GM19035 (cell line): ENCODE data around the gene HOXC13.

Experiments
- ATAC-seq: cut with Tn5 transposase; IDR thresholded peaks from one replicate; pipeline ENCODE4 v1.9.1; 2021; ENCODE audit not compliant: unreplicated experiment

Gene HOXC13

DNA sequence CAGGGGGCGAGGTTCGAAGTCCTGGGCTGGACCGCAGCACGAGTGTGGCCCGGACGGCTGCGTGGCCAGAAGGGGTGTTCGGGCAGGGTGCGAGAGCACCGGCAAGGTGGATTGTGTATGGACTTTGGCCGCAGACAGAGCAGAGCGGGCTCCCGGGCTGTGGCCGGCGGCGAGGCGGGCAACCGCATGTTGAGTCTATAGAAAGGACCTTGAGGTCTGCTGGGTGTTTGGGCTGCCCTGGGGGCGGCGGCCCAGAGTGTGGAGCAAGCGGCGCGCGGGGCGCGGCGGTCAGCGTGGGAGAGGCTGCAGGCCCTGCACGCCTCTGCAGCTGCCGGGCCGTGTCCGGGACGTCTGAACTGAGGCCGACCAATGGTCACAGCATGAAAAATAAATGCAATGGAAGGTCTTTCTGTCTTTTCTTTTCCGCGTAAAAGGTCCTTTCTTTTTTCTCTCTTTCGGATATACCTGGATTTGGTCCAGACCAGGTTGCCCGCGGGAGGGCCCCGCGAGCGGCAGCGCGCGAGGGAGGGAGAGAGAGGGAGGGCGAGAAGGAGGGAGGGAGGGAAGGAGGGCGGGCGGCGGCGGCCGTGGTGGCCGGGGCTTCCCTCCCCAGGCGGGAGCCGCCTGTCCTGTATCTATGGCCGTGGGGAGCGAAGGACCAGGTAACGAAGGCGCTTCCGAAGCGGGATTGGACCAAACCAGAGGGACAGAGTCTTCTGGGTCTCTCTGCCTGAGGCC lies 55.8 kb downstream of the HOXC13 start:
- ATAC-seq = no peak

DNA sequence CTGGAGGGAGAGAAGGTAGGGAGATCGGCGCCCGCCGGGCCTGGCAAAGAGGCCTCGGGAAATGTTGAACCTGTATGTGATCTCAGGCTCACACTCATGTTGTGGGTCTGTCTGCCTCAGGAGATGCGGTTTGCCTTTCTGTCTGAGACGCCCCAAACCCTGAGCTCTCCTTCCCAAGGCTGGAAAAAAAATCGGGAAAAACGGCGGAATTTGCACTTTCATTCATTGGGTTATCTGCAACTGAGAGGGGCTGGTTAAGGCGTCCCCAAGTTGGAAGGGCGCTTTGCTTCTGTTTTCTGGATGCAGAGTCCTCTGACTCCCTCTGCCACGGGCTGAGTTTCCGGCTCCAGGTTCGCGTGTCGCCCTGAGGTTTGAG lies 56.4 kb downstream of the HOXC13 start:
- ATAC-seq = no peak

DNA sequence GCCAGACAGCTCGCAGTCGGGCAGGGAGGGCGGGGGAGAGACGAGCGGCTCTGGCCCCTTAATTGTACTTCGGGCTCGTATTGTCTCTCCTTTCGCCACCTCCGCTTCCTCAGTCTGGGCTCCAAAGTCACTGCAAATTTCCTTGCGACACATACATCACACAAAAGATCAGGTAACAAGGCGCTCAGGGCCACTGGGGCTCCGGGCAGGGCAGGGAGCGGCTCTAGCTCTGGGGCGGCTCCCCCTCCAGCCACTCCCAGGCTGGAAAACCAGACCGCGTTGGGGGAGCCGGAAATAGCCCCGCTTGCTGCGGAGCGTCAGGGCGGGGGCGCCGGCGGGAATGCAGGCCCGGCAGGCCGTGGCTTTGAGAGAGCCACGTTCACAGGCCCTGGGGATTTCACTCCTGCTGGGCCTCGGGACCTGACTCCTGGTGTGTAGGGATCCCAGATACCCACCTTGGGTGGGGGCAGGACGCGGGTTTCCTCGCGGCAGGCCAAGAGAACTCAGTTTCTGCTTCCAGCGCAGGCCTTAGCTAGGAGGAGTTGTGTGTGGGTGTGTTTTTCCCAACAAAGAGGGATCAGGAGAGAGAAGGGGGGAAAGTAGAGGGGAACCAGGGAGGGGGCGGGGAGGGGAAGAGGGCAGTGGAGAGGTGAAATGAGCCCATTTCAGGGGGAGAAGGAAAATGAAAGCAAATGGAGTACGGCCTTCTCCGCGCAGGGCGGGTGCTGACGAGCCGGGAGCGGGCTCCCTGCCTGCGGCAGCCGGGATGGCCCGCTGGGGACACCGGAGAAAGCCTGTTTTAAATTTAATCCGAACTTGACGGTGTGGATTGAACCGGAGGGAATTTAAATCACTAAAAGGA lies 57.0 kb downstream of the HOXC13 start:
- no peak for ATAC-seq
